Naive B cell (primary cell): ENCODE measurements around the gene GTF2H1. TPM values are rescaled to one million over a fixed set of nuclear protein-coding genes. Genes with fewer than 3 reads are reported as not detected.
A peak's percentile ranks its signal among the peaks of the same experiment; 100 is the strongest.

Experiments used
- ATAC-seq, 2 donors: fragments of 150-1000 bp; cut with Tn5 transposase; 2 replicates each; pipeline ENCODE4 v1.10.0; 2021; ENCODE audit warnings: low read depth in 2 of 2, mild to moderate bottlenecking in 2 of 2, moderate library complexity in 2 of 2
- DNase-seq: peaks from one replicate; pipeline ENCODE4 v3.0.0; 2022
- H3K27ac Mint-ChIP-seq, 6 donors: one replicate each; pipeline ENCODE4 v1.8.0; 2020 to 2022; ENCODE audit warnings: mild to moderate bottlenecking in 6 of 6, mixed read lengths in 6 of 6, moderate library complexity in 5 of 6, inconsistent platforms in 2 of 6
- H3K27me3 Mint-ChIP-seq, 3 donors: one replicate each; pipeline ENCODE4 v1.8.0; 2021 to 2022; ENCODE audit warnings: mixed read lengths in 3 of 3, mild to moderate bottlenecking in 1 of 3
- H3K36me3 Mint-ChIP-seq, 2 donors: one replicate each; pipeline ENCODE4 v1.8.0; 2020 to 2022; ENCODE audit warnings: mixed read lengths in 2 of 2, inconsistent platforms in 1 of 2, mild to moderate bottlenecking in 1 of 2
- H3K4me1 Mint-ChIP-seq, 3 donors: one replicate each; pipeline ENCODE4 v1.8.0; 2020 to 2022; ENCODE audit warnings: mixed read lengths in 3 of 3, inconsistent platforms in 1 of 3, mild to moderate bottlenecking in 1 of 3, moderate library complexity in 1 of 3
- H3K4me3 Mint-ChIP-seq, 8 donors: one replicate each; pipeline ENCODE4 v1.8.0; 2020 to 2022; ENCODE audit warnings: mild to moderate bottlenecking in 8 of 8, mixed read lengths in 8 of 8, moderate library complexity in 8 of 8, inconsistent platforms in 2 of 8
- H3K9me3 Mint-ChIP-seq, 7 donors: one replicate each; pipeline ENCODE4 v1.8.0; 2020 to 2022; ENCODE audit warnings: mixed read lengths in 7 of 7, mild to moderate bottlenecking in 5 of 7, inconsistent platforms in 2 of 7, moderate library complexity in 1 of 7
- polyA plus RNA-seq, 6 donors: library from polyadenylated mRNA; unstranded; fragments of 300-500 nt; fragmentation: Illumina TruSeq; gene quantifications; one replicate each; pipeline ENCODE4 v1.2.3, GENCODE V29; 2021; ENCODE audit warnings: low read depth in 6 of 6

GTF2H1 gene
- polyA plus RNA-seq, 6 donors from 2014 or later, result 23.5 to 50.4 (median 37.3) TPM

DNA sequence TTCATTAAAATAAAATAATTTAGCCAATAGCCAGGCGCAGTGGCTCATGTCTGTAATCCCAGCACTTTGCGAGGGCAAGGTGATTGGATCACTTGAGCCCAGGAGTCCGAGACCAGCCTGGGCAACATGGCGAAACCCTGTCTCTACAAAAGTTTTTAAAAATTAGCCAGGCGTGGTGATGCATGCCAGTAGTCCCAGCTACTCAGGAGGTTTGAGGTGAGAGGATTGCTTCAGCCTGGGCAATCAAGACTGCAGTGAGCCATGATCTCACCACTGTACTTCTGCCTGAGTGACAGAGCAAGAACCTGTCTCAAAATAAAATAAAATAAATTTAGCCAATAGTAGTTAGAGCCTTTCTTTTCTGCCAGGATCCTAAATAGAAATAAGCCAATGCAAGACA is 12.7 kb upstream of the GTF2H1 start:
- no peaks in the 10 kb centered on the region for H3K9me3 Mint-ChIP-seq
- peaks cover 16 to 32% of the 10 kb centered on the region in 2 donors for H3K36me3 Mint-ChIP-seq
- peak overlapping the region in 1 of 6 donors; percentile 56 for H3K27ac Mint-ChIP-seq
- no peaks in the 10 kb centered on the region for H3K27me3 Mint-ChIP-seq
- no peak for DNase-seq
- peaks cover 11 to 24% (median 15%) of the 10 kb centered on the region in 3 donors for H3K4me1 Mint-ChIP-seq
- H3K4me3 Mint-ChIP-seq, result no peak overlapping the region
- no peak for ATAC-seq

DNA sequence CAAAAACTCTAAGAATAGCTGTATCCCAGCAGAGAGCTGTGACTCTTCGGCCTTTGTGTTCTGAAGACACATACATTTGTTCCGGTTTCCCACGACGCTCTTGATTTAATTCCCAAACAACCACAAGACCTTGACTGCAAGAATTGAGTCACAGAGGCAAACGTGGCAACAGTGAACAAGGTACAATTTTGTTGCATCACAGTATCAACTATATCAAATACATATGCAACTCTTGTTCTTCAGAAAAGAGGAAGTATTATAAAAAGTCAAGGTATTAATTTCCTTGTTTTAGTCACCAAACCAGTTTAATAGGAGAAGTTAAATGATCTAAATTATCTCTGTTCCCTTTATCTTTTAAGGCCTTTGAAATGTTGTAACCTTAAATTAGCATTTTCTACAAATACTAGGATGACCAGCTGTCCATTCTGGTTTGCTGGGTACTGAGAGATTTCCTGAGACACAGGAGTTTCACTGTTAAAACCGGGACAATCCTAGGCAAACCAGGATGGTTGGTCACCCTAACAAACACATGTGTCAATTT is 11.5 kb upstream of the GTF2H1 start:
- Mint-ChIP-seq H3K4me3 (peak overlapping the region in 5 of 8 donors; percentile 11 to 27 (median 21)), H3K4me1 (peaks cover 19 to 35% (median 21%) of the 10 kb centered on the region in 3 donors), H3K27ac (peak overlapping the region; percentile 19 to 91 (median 78)), H3K36me3 (peaks cover 16 to 26% of the 10 kb centered on the region in 2 donors), H3K27me3 (no peaks in the 10 kb centered on the region), H3K9me3 (no peaks in the 10 kb centered on the region)
- ATAC-seq, result peak; percentile 79 to 90
- DNase-seq, result peak; percentile 36

DNA sequence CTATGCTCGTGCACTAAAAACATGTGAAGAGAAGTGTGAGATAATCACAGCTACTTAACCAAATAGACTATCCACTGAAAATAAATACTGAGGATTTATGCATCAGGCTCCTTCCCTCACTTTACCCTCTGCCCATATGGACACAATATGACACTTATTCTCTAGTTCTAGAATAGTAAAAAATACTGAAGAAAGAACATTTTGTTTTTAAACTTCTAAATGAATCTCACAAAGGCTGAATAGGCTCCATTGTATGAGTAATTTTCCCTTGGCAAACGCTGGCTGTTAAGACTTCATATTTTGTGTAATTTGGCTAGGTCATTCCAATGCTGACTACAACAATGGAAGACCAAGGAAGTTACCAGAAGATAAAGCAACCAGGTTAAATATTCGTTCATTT is 10.4 kb upstream of the GTF2H1 start:
- Mint-ChIP-seq H3K27ac (peak overlapping the region in 5 of 6 donors; percentile 36 to 90 (median 53)), H3K4me1 (peaks cover 17 to 35% (median 19%) of the 10 kb centered on the region in 3 donors), H3K4me3 (peak overlapping the region in 3 of 8 donors; percentile 17 to 53 (median 19)), H3K9me3 (no peaks in the 10 kb centered on the region), H3K27me3 (no peaks in the 10 kb centered on the region), H3K36me3 (peaks cover 10 to 21% of the 10 kb centered on the region in 2 donors)
- DNase-seq (no peak), ATAC-seq (no peak)

DNA sequence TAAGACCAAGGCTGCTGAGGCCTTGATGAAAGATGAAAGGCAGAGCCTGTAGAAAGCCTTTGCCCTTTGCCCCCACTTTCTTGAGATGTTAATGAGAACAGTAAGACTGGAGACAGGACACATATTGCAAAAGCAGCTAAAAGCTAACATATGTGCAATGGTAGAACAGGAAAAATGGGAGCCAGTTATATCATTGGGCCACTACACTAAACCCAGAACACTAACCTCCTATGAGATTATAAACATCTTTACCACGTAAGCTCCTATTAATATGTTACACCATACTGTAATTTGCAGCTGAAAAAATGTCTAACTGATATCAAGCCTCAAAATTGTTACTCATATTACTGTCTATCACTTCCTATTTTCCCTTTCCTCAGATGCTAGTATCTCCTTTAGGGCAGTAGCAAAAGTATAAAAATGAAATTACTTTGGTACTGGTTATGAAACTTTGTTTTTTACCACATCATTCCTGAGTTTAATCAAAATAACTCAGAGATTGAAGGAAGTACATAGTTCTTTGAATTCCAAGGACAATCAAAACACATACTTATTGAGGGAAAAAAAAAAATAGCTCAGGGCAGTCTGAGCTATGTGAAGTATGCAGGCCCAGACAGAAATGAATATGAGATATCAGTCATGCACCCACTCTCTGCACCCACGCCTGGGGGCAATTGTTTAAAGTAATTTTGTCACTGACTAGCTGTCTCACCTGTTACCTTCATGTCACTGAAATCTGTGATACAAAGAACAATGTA is 9.5 kb upstream of the GTF2H1 start:
- no peaks in the 10 kb centered on the region for H3K9me3 Mint-ChIP-seq
- H3K27ac Mint-ChIP-seq, result peak overlapping the region in 4 of 6 donors; percentile 36 to 72 (median 46)
- peaks cover 17 to 37% (median 23%) of the 10 kb centered on the region in 3 donors for H3K4me1 Mint-ChIP-seq
- H3K4me3 Mint-ChIP-seq, result no peak overlapping the region
- H3K36me3 Mint-ChIP-seq, result peaks cover 8 to 25% of the 10 kb centered on the region in 2 donors
- no peaks in the 10 kb centered on the region for H3K27me3 Mint-ChIP-seq
- ATAC-seq (no peak), DNase-seq (no peak)

DNA sequence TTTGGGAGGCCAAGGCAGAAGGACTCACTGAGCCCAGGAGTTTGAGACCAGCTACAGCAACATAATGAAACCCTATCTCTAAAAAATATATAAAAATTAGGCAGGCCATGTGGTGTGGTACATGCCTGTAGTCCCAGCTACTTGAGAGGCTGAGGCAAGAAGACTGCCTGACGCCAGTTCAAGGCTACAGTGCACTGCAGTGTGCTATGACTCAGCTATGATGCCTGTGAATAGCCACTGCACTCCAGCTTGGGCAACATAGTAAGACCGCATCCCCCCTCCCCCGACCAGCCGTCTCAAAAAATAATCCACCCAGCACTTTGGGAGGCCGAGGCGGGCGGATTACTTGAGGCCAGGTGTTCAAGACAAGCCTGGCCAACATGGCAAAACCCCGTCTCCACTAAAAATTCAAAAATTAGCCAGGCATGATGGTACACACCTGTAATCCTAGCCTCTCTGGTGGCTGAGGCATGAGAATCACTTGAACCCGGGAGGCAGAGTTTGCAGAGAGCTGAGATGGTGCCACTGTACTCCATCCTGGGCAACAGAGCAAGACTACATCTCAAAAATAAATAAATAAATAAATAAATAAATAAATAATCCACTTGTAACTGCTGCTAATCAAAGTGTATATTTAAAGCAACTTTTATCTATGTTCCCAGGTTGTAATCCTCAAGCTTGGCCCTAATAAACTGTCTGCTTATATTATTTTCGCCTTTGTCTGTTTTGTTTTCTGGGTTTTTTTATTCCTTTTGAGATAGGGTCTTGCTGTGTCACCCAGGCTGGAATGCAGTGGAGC is 8.2 kb upstream of the GTF2H1 start:
- H3K4me3 Mint-ChIP-seq, result no peak overlapping the region
- H3K9me3 Mint-ChIP-seq, result no peaks in the 10 kb centered on the region
- peaks cover 26 to 45% (median 36%) of the 10 kb centered on the region in 3 donors for H3K4me1 Mint-ChIP-seq
- DNase-seq (no peak), ATAC-seq (no peak)
- H3K27ac Mint-ChIP-seq, result peak overlapping the region in 3 of 6 donors; percentile 76 to 83 (median 82)
- H3K36me3 Mint-ChIP-seq, result peaks cover 8 to 18% of the 10 kb centered on the region in 2 donors
- no peaks in the 10 kb centered on the region for H3K27me3 Mint-ChIP-seq

DNA sequence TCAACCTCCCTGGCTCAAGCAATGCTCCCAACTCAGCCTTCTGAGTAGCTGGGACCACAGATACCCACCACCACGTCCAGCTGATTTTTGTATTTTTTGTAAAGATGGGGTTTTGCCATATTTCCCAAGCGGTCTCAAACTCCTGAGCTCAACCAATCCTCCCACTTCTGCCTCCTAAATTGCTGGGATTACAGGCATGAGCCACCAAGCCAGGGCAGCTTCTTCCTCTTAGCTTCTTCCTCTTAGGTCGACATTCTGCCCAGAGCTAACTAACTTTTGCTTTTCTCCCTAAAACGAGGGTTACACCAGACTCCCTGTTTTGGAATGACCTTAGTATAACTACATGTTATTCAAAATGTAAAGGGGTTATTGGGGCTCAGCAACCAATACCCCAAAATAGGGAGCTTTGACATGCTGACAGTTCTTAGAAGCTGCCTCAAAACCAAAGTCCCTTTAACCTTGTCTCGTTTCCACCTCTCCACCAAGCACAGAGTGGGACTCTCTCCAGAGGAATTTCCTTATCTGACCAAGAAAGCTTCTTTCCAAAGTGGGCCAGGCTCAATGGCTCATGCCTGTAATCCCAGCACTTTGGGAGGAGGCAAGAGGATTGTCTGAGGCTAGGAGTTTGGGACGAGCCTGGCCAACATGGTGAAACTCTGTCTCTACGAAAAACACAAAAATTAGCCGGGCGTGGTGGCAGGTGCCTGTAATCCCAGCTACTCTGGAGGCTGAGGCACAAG is 7.4 kb upstream of the GTF2H1 start:
- H3K27ac Mint-ChIP-seq, result peak overlapping the region in 2 of 6 donors; percentile 43 to 76
- H3K36me3 Mint-ChIP-seq, result peaks cover 8 to 17% of the 10 kb centered on the region in 2 donors
- ATAC-seq (no peak), DNase-seq (no peak)
- H3K4me3 Mint-ChIP-seq, result peak overlapping the region in 2 of 8 donors; percentile 47 to 60
- H3K27me3 Mint-ChIP-seq, result no peaks in the 10 kb centered on the region
- H3K9me3 Mint-ChIP-seq, result no peaks in the 10 kb centered on the region
- peaks cover 34 to 53% (median 44%) of the 10 kb centered on the region in 3 donors for H3K4me1 Mint-ChIP-seq

DNA sequence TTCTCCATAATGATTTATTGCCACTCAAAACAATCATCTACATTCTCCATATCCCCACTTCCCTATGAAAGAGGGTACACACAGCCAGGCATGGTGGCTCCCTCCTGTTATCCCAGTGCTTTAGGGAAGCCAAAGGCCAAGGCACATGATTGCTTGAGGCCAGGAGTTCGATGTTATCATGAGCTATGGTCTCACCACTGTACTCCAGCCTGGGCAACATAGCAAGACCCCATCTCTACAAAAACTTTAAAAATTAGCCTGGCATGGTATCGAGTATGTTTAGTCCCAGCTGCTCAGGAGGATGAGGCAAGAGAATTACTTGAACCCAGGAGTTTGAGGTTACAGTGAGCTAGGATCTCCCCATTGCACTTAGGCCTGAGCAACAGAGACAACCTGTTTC is 6.5 kb upstream of the GTF2H1 start:
- Mint-ChIP-seq H3K9me3 (no peaks in the 10 kb centered on the region), H3K27ac (peak overlapping the region in 3 of 6 donors; percentile 13 to 88 (median 73)), H3K36me3 (peaks cover 2 to 13% of the 10 kb centered on the region in 2 donors), H3K4me3 (no peak overlapping the region), H3K4me1 (peaks cover 38 to 55% (median 47%) of the 10 kb centered on the region in 3 donors), H3K27me3 (no peaks in the 10 kb centered on the region)
- DNase-seq (no peak), ATAC-seq (no peak)

DNA sequence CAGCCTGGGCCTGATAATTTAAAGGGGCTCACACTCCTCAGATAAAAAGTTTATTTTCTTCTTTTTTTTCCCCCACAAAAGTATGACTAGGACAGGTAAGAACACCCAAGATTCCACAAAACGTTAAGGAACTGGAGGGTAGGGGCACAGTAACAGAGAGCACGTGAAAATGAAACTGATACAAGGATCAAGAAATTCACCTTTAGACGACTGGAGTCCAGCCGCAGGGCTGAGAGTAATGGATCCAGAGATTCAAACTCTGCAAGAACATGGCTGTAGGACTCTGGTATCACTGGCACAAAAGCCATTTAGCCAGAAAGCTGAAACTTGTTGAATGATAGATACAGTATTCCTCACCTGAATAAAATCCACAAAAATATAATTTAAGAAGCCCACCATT is 4.8 kb upstream of the GTF2H1 start:
- Mint-ChIP-seq H3K36me3 (peaks cover 0 to 9% of the 10 kb centered on the region in 2 donors), H3K9me3 (peaks cover 0 to 4% (median 0%) of the 10 kb centered on the region in 7 donors), H3K4me1 (peaks cover 40 to 57% (median 55%) of the 10 kb centered on the region in 3 donors), H3K4me3 (no peak overlapping the region), H3K27ac (no peak overlapping the region), H3K27me3 (no peaks in the 10 kb centered on the region)
- no peak for ATAC-seq
- DNase-seq, result no peak

DNA sequence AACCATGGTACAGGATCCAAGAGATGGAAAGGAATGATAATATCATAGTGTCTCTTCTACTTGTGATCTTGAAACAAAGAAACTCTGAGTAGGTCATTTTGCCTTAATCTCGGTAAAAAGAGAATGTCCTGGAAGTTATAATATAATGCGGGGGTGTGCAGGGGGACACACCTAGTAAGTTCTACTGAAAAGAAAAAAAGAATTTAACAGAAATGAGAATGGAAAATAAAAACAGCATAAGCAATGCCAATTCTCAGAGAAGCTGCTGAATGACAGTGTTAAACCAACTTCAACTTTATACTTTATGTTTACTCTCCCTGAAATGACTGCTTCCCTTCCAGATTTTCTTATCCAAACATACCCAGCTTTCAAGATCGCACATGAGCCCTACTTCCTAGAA is 2.5 kb upstream of the GTF2H1 start:
- DNase-seq (no peak), ATAC-seq (no peak)
- peaks cover 46 to 70% (median 68%) of the 10 kb centered on the region in 3 donors for H3K4me1 Mint-ChIP-seq
- peak overlapping the region in 5 of 8 donors; percentile 55 to 99 (median 72) for H3K4me3 Mint-ChIP-seq
- peak overlapping the region in 5 of 6 donors; percentile 60 to 100 (median 84) for H3K27ac Mint-ChIP-seq
- no peaks in the 10 kb centered on the region for H3K27me3 Mint-ChIP-seq
- H3K36me3 Mint-ChIP-seq, result peaks cover 0 to 9% of the 10 kb centered on the region in 2 donors
- peaks cover 0 to 4% (median 0%) of the 10 kb centered on the region in 7 donors for H3K9me3 Mint-ChIP-seq

DNA sequence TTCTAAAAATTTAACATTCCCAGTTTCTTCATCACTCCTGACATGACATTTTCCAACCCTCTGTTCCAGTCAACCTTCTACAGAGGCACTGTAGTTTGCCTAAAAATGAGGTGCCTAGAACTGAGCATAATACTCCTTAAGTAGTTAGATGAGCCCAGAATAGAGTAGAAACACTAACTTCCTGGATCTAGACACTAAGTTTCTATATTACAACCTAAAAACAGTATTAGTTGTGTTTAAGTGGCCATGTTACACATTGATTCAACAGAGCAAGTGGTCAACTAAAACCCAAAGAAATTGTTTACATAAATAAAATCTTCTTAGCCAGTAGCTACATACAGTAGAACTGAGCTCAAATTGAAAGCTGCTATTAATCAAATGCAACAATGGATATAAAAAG is 1.8 kb upstream of the GTF2H1 start:
- Mint-ChIP-seq H3K27me3 (no peaks in the 10 kb centered on the region), H3K36me3 (peaks cover 0 to 9% of the 10 kb centered on the region in 2 donors), H3K9me3 (peaks cover 0 to 4% (median 0%) of the 10 kb centered on the region in 7 donors), H3K27ac (peak overlapping the region; percentile 37 to 100 (median 66)), H3K4me3 (peak overlapping the region in 6 of 8 donors; percentile 10 to 99 (median 72)), H3K4me1 (peaks cover 51 to 71% (median 70%) of the 10 kb centered on the region in 3 donors)
- ATAC-seq (no peak), DNase-seq (no peak)

DNA sequence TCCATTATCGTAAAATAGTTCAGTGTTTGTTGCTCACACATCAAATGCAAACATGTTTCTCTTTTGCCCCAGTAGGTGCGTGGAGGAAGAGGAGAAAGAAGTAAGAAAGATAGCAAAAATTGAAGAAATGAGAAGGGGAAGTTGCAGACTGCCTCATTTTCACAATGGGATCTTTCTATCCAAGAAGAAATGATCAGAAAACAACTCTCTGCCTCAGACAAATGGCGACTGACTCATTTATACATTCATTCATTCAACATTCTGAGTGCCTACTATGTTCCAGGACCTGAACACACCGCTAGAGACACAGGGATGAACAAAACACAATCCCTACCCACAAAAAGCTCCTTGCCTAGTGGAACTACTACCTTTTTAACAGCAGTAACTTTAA is 794 bp upstream of the GTF2H1 start:
- ATAC-seq, result peak; percentile 14 to 15
- Mint-ChIP-seq H3K4me3 (peak overlapping the region; percentile 96 to 100 (median 99)), H3K9me3 (peaks cover 0 to 4% (median 0%) of the 10 kb centered on the region in 7 donors), H3K27ac (peak overlapping the region; percentile 100), H3K27me3 (no peaks in the 10 kb centered on the region), H3K36me3 (peaks cover 0 to 11% of the 10 kb centered on the region in 2 donors), H3K4me1 (peaks cover 50 to 72% (median 72%) of the 10 kb centered on the region in 3 donors)
- no peak for DNase-seq

DNA sequence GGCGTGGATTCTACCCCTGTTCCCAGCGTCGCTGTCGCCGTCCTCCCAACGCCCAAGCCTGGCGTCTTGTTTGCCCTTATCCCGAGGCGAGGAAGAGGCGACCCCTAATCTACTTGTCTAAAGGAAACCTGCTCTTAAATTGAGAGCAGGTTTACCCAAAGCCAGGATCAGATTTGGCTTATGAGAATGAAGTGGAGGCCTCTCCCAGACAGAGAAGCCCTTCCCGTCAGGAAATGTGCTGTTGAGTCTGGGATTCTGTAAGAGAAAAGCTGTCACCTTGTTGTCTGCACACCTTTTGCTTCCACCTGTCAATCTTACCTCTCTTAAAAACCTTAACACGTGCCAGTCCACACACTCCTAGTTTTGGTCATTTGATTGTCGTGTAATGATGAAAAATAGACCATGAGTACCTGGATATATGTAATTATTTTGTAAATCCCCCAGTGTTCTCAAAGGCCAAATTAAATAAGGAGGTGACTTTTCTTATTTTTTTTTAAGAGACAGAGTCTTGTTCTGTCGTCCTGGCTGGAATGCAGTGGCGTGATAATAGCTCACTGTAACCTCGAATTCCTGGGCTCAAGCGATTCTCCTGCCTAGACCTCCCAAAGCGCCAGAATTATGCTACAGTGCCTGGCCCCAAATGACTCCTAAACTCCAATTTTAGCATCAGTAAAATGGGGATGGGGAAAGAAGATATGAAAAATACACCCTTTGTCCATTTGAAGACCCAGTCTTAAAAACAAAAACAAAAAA is 627 bp downstream of the GTF2H1 start:
- no peak for ATAC-seq
- Mint-ChIP-seq H3K27me3 (no peaks in the 10 kb centered on the region), H3K4me1 (peaks cover 51 to 73% (median 66%) of the 10 kb centered on the region in 3 donors), H3K27ac (peak overlapping the region; percentile 100), H3K4me3 (peak overlapping the region; percentile 96 to 100 (median 99)), H3K9me3 (peaks cover 0 to 4% (median 0%) of the 10 kb centered on the region in 7 donors), H3K36me3 (peaks cover 0 to 9% of the 10 kb centered on the region in 2 donors)
- no peak for DNase-seq
